Measurements from ENCODE around the gene IL36G. TPM values are rescaled to one million over a fixed set of nuclear protein-coding genes. Genes with fewer than 3 reads are reported as not detected.

IL36G gene
- total RNA-seq, 4 donors from 2014 or later = not detected

- no peaks in the 10 kb centered on the region for H3K27me3 ChIP-seq
- no peak for TF ChIP-seq EP300 (IDR thresholded peaks at IDR 0.05)
- WGBS = 85% methylated on average over 5 of the region's 5 CpGs
- no peaks in the 10 kb centered on the region for H3K4me1 ChIP-seq
- no peak overlapping the region for H3K4me3 ChIP-seq
- intact Hi-C loops (cut with DNase I) = no loop called here
- H3K9me3 ChIP-seq = peaks cover 0 to 8% (median 2%) of the 10 kb centered on the region in 4 donors
- no peak overlapping the region for H3K27ac ChIP-seq (replicated peaks in 1 of 4)
- H3K36me3 ChIP-seq = no peaks in the 10 kb centered on the region
- no peak for DNase-seq (ENCODE audit: extremely low spot score)
These were observed 7.3 kb downstream of the IL36G start for GRCh38 chr2:112985090-112985489.

- WGBS = 74% methylated on average over 3 of the region's 3 CpGs
- H3K27ac ChIP-seq (replicated peaks in 1 of 4) = no peak overlapping the region
These were observed 11.8 kb downstream of the IL36G start for GRCh38 chr2:112989611-112990010.

GRCh38 chr2:112993831-112994230 is 16.0 kb downstream of the IL36G start:
- peaks cover 0 to 4% (median 0%) of the 10 kb centered on the region in 4 donors for H3K27me3 ChIP-seq
- TF ChIP-seq POLR2AphosphoS5 (IDR thresholded peaks at IDR 0.05) = no peak
- no peak for TF ChIP-seq EP300 (IDR thresholded peaks at IDR 0.05)
- TF ChIP-seq CTCF (IDR thresholded peaks at IDR 0.05) = no peak
- TF ChIP-seq POLR2A (IDR thresholded peaks at IDR 0.05; ENCODE audit: low read depth) = no peak
- intact Hi-C loops (cut with DNase I) = no loop called here

More at GRCh38 chr2:112989611-112990010, 11.8 kb downstream of the IL36G start:
- peaks cover 0 to 4% (median 0%) of the 10 kb centered on the region in 4 donors for H3K27me3 ChIP-seq
- intact Hi-C loops (cut with DNase I) = no loop called here
- H3K36me3 ChIP-seq = no peaks in the 10 kb centered on the region
- H3K9me3 ChIP-seq = peaks cover 0 to 29% (median 17%) of the 10 kb centered on the region in 4 donors
- no peaks in the 10 kb centered on the region for H3K4me1 ChIP-seq
- H3K4me3 ChIP-seq = no peak overlapping the region
- DNase-seq (ENCODE audit: extremely low spot score) = no peak
- TF ChIP-seq POLR2A (IDR thresholded peaks at IDR 0.05; ENCODE audit: low read depth) = no peak
- no peak for TF ChIP-seq POLR2AphosphoS5 (IDR thresholded peaks at IDR 0.05)
- no peak for TF ChIP-seq EP300 (IDR thresholded peaks at IDR 0.05)
- no peak for TF ChIP-seq CTCF (IDR thresholded peaks at IDR 0.05)

GRCh38 chr2:112994648-112995047 is 16.8 kb downstream of the IL36G start:
- no peaks in the 10 kb centered on the region for H3K4me1 ChIP-seq
- intact Hi-C loops (cut with DNase I) = no loop called here
- no peak for DNase-seq (ENCODE audit: extremely low spot score)
- no peak overlapping the region for H3K27ac ChIP-seq (replicated peaks in 1 of 4)
- H3K9me3 ChIP-seq = peaks cover 0 to 29% (median 15%) of the 10 kb centered on the region in 4 donors
- peaks cover 0 to 7% (median 0%) of the 10 kb centered on the region in 4 donors for H3K27me3 ChIP-seq
- H3K4me3 ChIP-seq = no peak overlapping the region
- H3K36me3 ChIP-seq = no peaks in the 10 kb centered on the region
- 82% methylated on average over 2 of the region's 2 CpGs for WGBS
- TF ChIP-seq POLR2AphosphoS5 (IDR thresholded peaks at IDR 0.05) = no peak
- TF ChIP-seq CTCF (IDR thresholded peaks at IDR 0.05) = no peak
- no peak for TF ChIP-seq POLR2A (IDR thresholded peaks at IDR 0.05; ENCODE audit: low read depth)
- no peak for TF ChIP-seq EP300 (IDR thresholded peaks at IDR 0.05)

More at GRCh38 chr2:112993831-112994230, 16.0 kb downstream of the IL36G start:
- Histone ChIP-seq H3K4me3 (no peak overlapping the region), H3K27ac (replicated peaks in 1 of 4) (no peak overlapping the region), H3K36me3 (no peaks in the 10 kb centered on the region), H3K4me1 (no peaks in the 10 kb centered on the region), H3K9me3 (peaks cover 0 to 29% (median 16%) of the 10 kb centered on the region in 4 donors)
- no peak for DNase-seq (ENCODE audit: extremely low spot score)

GRCh38 chr2:112995346-112995920 is 17.6 kb downstream of the IL36G start:
- Histone ChIP-seq H3K4me1 (no peaks in the 10 kb centered on the region), H3K4me3 (no peak overlapping the region), H3K9me3 (peaks cover 0 to 33% (median 19%) of the 10 kb centered on the region in 4 donors), H3K27me3 (peaks cover 0 to 7% (median 0%) of the 10 kb centered on the region in 4 donors), H3K36me3 (no peaks in the 10 kb centered on the region), H3K27ac (replicated peaks in 1 of 4) (no peak overlapping the region)
- TF ChIP-seq POLR2A (IDR thresholded peaks at IDR 0.05; ENCODE audit: low read depth) (no peak), POLR2AphosphoS5 (IDR thresholded peaks at IDR 0.05) (no peak), CTCF (IDR thresholded peaks at IDR 0.05) (no peak), EP300 (IDR thresholded peaks at IDR 0.05) (no peak)
- no peak for DNase-seq (ENCODE audit: extremely low spot score)
- intact Hi-C loops (cut with DNase I) = no loop called here
- 84% methylated on average over 14 of the region's 14 CpGs for WGBS
